Fibroblast of lung (primary cell): ENCODE results near the gene CCDC127. TPM values are rescaled to one million over a fixed set of nuclear protein-coding genes. Genes with fewer than 3 reads are reported as not detected.

Experiments
- DNase-seq, 2 donors: peaks; one replicate each; pipeline versions ENCODE4 v3.0.0 to v3.0.0-alpha.2; 2010; ENCODE audit warnings: low read depth in 2 of 2
- H2AFZ ChIP-seq: 2 replicates; pipeline ENCODE4 v1.5.1; 2012; ENCODE audit warnings: low read length, control low read depth, inconsistent platforms
- H3K27ac ChIP-seq: 2 replicates; pipeline ENCODE4 v1.5.1; 2011; ENCODE audit warnings: low read length, control low read depth; ENCODE audit not compliant: insufficient read depth
- H3K27me3 ChIP-seq: 2 replicates; pipeline ENCODE4 v1.5.1; 2011; ENCODE audit warnings: mild to moderate bottlenecking, low read length; ENCODE audit not compliant: control insufficient read depth, insufficient read depth
- H3K36me3 ChIP-seq: 2 replicates; pipeline ENCODE4 v1.5.1; 2011; ENCODE audit warnings: low read length; ENCODE audit not compliant: control insufficient read depth, insufficient read depth
- H3K4me1 ChIP-seq: 2 replicates; pipeline ENCODE4 v1.5.1; 2011; ENCODE audit warnings: low read length; ENCODE audit not compliant: control insufficient read depth, insufficient read depth; ENCODE audit errors: extremely low read depth
- H3K4me2 ChIP-seq: 2 replicates; pipeline ENCODE4 v1.5.1; 2011; ENCODE audit warnings: low read length, control low read depth; ENCODE audit not compliant: insufficient read depth; ENCODE audit errors: extremely low read depth
- H3K4me3 ChIP-seq, 4 experiments: fragments of 200-600 bp in 1 of 4; sonication (generic) in 1 of 4; replicated peaks in 1 of 4; 2 replicates each; pipeline ENCODE4 v1.5.1; 2011 to 2016; ENCODE audit warnings: low read length in 4 of 4, low read depth in 3 of 4, mild to moderate bottlenecking in 3 of 4, control low read depth in 2 of 4, inconsistent platforms in 1 of 4, mixed read lengths in 1 of 4; ENCODE audit not compliant: insufficient read depth in 1 of 4; ENCODE audit errors: control extremely low read depth in 1 of 4
- H3K79me2 ChIP-seq: 2 replicates; pipeline ENCODE4 v1.5.1; 2012; ENCODE audit warnings: mild to moderate bottlenecking, low read length, inconsistent platforms; ENCODE audit not compliant: control insufficient read depth, insufficient read depth
- H3K9ac ChIP-seq: 2 replicates; pipeline ENCODE4 v1.5.1; 2011; ENCODE audit warnings: mild to moderate bottlenecking, low read length, control low read depth; ENCODE audit not compliant: insufficient read depth
- H3K9me3 ChIP-seq: 2 replicates; pipeline ENCODE4 v1.5.1; 2012; ENCODE audit warnings: low read depth, low read length; ENCODE audit not compliant: control insufficient read depth, insufficient read depth
- H4K20me1 ChIP-seq: 2 replicates; pipeline ENCODE4 v1.5.1; 2011; ENCODE audit warnings: low read length; ENCODE audit not compliant: control insufficient read depth, insufficient read depth; ENCODE audit errors: extremely low read depth
- CTCF ChIP-seq, 2 donors: IDR thresholded peaks in 1 of 2; conservative IDR thresholded peaks in 1 of 2; 1 replicate in 1 of 2; 2 replicates in 1 of 2; pipeline ENCODE4 v1.5.1; 2011 to 2012; ENCODE audit warnings: low read length in 2 of 2, control low read depth in 1 of 2, inconsistent platforms in 1 of 2, low read depth in 1 of 2, mild to moderate bottlenecking in 1 of 2
- EZH2 ChIP-seq: IDR thresholded peaks from 2 replicates; pipeline ENCODE4 v1.5.1; 2012; ENCODE audit warnings: low read length, control low read depth, mild to moderate bottlenecking; ENCODE audit errors: missing control alignments
- polyA plus RNA-seq, 2 donors: library from polyadenylated mRNA; depleted of rRNA in 1 of 2; stranded (reverse) in 1 of 2; unstranded in 1 of 2; fragments of >200 nt; gene quantifications; 2 replicates each; pipeline ENCODE4 v1.2.1, GENCODE V29; 2011 to 2012; ENCODE audit warnings: missing spikeins in 1 of 2
- total RNA-seq: library from RNA; depleted of rRNA; stranded (reverse); fragments of >200 nt; gene quantifications from 2 replicates; pipeline ENCODE4 v1.2.1, GENCODE V29; 2014

Gene CCDC127
- total and polyA plus RNA-seq, 2 donors (not counting 1 experiment from before 2014, with no cell fraction given), result 4.8 to 5.6 TPM

DNA sequence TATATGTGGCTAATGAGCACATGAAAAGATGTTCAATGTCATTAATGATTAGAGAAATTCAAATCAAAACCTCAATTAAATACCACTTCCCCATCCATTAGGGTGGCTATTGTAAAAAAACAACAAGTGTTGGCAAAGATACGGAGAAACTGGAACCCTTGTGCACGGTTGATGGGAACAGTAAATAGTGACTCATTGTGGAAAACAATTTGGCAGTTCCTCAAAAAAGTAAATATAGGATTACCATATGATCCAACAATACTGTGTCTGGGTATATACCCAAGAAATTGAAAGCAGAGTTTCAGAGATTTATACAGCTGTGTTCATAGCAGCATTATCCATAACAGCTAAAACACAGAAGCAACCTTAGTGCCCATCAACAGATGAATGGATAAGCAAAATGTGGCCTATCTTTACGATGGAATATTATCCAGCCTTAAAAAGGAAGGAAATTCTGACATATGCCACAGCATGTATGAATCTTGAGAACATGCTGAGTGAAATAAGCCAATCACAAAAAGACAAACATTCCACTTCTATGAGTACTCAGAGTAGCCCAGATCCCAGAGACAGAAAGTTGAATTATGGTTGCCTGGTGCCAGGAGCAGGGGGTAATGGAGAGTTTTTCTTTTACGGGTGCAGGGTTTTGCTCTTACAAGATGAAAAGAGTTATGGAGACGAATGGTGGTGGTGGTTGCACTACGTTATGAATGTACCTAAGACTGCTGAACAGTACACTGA, 68.0 kb downstream of the CCDC127 start:
- H3K36me3 ChIP-seq, result no peaks in the 10 kb centered on the region
- H3K9ac ChIP-seq, result no peak overlapping the region
- no peaks in the 10 kb centered on the region for H3K4me1 ChIP-seq
- no peak overlapping the region for H3K27ac ChIP-seq
- DNase-seq, result peak; percentile 51 to 80
- H3K4me3 ChIP-seq, result no peak overlapping the region
- no peaks in the 10 kb centered on the region for H3K27me3 ChIP-seq
- no peaks in the 10 kb centered on the region for H4K20me1 ChIP-seq
- no peak overlapping the region for H2AFZ ChIP-seq
- H3K79me2 ChIP-seq, result no peaks in the 10 kb centered on the region
- TF ChIP-seq EZH2 (no peak), CTCF (conservative IDR thresholded peaks at IDR 0.05 in 1 of 2, IDR thresholded peaks at IDR 0.05 in 1 of 2; ENCODE audit: low read depth in 1 of 2, low read length in 2 of 2) (no peak)
- no peak overlapping the region for H3K4me2 ChIP-seq
- H3K9me3 ChIP-seq, result no peaks in the 10 kb centered on the region

DNA sequence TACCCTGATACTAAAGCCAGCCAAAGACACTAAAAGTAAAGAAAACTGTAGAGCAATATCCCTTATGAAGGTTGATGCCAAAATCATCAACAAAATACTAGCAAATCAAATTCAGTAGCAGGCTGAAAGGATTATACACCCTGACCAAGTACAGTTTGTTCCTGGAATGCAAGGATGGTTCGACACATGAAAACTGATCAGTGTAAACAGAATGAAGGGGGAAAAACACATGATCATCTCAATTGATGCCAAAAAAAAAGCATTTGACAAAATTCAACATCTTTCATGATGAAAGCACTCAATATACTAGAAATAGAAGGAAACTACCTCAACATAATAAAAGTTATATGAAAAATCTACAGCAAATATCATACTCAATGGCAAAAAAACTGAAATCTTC, 70.2 kb downstream of the CCDC127 start:
- TF ChIP-seq EZH2 (no peak), CTCF (conservative IDR thresholded peaks at IDR 0.05 in 1 of 2, IDR thresholded peaks at IDR 0.05 in 1 of 2; ENCODE audit: low read depth in 1 of 2, low read length in 2 of 2) (no peak)
- Histone ChIP-seq H2AFZ (no peak overlapping the region), H3K4me3 (no peak overlapping the region), H3K27ac (no peak overlapping the region), H3K4me1 (no peaks in the 10 kb centered on the region), H3K79me2 (no peaks in the 10 kb centered on the region), H3K27me3 (peaks cover 3% of the 10 kb centered on the region), H4K20me1 (no peaks in the 10 kb centered on the region), H3K9me3 (no peaks in the 10 kb centered on the region), H3K4me2 (no peak overlapping the region), H3K36me3 (no peaks in the 10 kb centered on the region), H3K9ac (no peak overlapping the region)
- DNase-seq, result peak in 1 of 2 donors; percentile 33

Other genes with a start within 250 kb of the CCDC127 start
- under 0.01 TPM in 1 of 2 replicates, not detected in the other for gene PLEKHG4B, start 126.0 kb downstream of the CCDC127 start, total RNA-seq
- gene PLEKHG4B, start 126.0 kb downstream of the CCDC127 start, polyA plus RNA-seq, result 0.01 and 0.08 TPM in 2 replicates
- not detected in 2 replicates for gene LRRC14B, start 26.7 kb downstream of the CCDC127 start, total RNA-seq
- not detected in 2 replicates for gene LRRC14B, start 26.7 kb downstream of the CCDC127 start, polyA plus RNA-seq
- gene SDHA, start 167 bp upstream of the CCDC127 start, total RNA-seq, result 103 and 150 TPM in 2 replicates
- gene SDHA, start 167 bp upstream of the CCDC127 start, polyA plus RNA-seq, result 89.6 and 116 TPM in 2 replicates
- gene PDCD6, start 53.5 kb upstream of the CCDC127 start, total RNA-seq, result 110 and 134 TPM in 2 replicates
- gene PDCD6, start 53.5 kb upstream of the CCDC127 start, polyA plus RNA-seq, result 165 and 190 TPM in 2 replicates
- gene AHRR, start 103.6 kb upstream of the CCDC127 start, total RNA-seq, result 6.2 and 26.4 TPM in 2 replicates
- gene AHRR, start 103.6 kb upstream of the CCDC127 start, polyA plus RNA-seq, result 11.3 and 16.0 TPM in 2 replicates
- gene EXOC3, start 225.0 kb upstream of the CCDC127 start, total RNA-seq, result 34.5 and 36.5 TPM in 2 replicates
- 19.9 and 24.3 TPM in 2 replicates for gene EXOC3, start 225.0 kb upstream of the CCDC127 start, polyA plus RNA-seq